HepG2 (cell line): ENCODE data around the gene ABHD17A. TPM values are rescaled to one million over a fixed set of nuclear protein-coding genes. Genes with fewer than 3 reads are reported as not detected.

Experiments
- ASH2L ChIP-seq: fragments of 300-600, 200-600 bp; sonication (generic); IDR thresholded peaks from 2 replicates; pipeline ENCODE4 v1.7.0; 2017; ENCODE audit warnings: low read depth, mild to moderate bottlenecking, moderate library complexity, mixed read lengths, low read length; ENCODE audit not compliant: insufficient read length
- CREM ChIP-seq, 2 experiments: sonication (generic) in 1 of 2; formaldehyde crosslinking in 1 of 2; IDR thresholded peaks; 2 replicates each; pipeline versions ENCODE4 v1.4.0 to v1.6.1; 2016 to 2020; ENCODE audit warnings: antibody characterized with exemption in 1 of 2, mild to moderate bottlenecking in 1 of 2, missing genetic modification reagents in 1 of 2
- DPF2 ChIP-seq: sonication (generic); formaldehyde crosslinking; IDR thresholded peaks from 2 replicates; pipeline ENCODE4 v1.4.0; 2020; ENCODE audit warnings: mild to moderate bottlenecking, low read depth, missing genetic modification reagents, borderline replicate concordance
- ERF ChIP-seq: IDR thresholded peaks from 2 replicates; pipeline ENCODE4 v1.6.1; 2018; ENCODE audit warnings: missing biosample characterization, missing genetic modification reagents
- EZH2 ChIP-seq: conservative IDR thresholded peaks from 2 replicates; pipeline ENCODE4 v1.6.1; 2012; ENCODE audit warnings: mild to moderate bottlenecking, low read depth, low read length, moderate library complexity
- FOXA3 ChIP-seq: IDR thresholded peaks from 2 replicates; pipeline ENCODE4 v1.6.1; 2016; ENCODE audit warnings: missing genetic modification reagents, missing compliant biosample characterization
- GLI4 ChIP-seq: sonication (generic); formaldehyde crosslinking; IDR thresholded peaks from 2 replicates; pipeline ENCODE4 v1.5.1; 2020; ENCODE audit warnings: missing genetic modification reagents, mild to moderate bottlenecking, moderate library complexity, borderline replicate concordance
- KLF6 ChIP-seq: IDR thresholded peaks from 2 replicates; pipeline ENCODE4 v1.8.0; 2016; ENCODE audit warnings: missing biosample characterization, missing genetic modification reagents
- MIER3 ChIP-seq: IDR thresholded peaks from 2 replicates; pipeline ENCODE4 v1.6.1; 2016; ENCODE audit warnings: missing compliant biosample characterization, borderline replicate concordance
- MXD4 ChIP-seq: IDR thresholded peaks from 2 replicates; pipeline ENCODE4 v1.6.1; 2016; ENCODE audit warnings: mild to moderate bottlenecking, missing biosample characterization, missing genetic modification reagents
- MYC ChIP-seq: sonication (generic); formaldehyde crosslinking; IDR thresholded peaks from 2 replicates; pipeline ENCODE4 v1.9.0; 2021; ENCODE audit warnings: missing genetic modification reagents, borderline replicate concordance
- NCOR1 ChIP-seq: fragments of 200-600 bp; sonication (generic); IDR thresholded peaks from 2 replicates; pipeline ENCODE4 v1.7.0; 2017; ENCODE audit warnings: antibody characterized with exemption, low read length, borderline replicate concordance
- POLR2AphosphoS5 ChIP-seq: IDR thresholded peaks from 2 replicates; pipeline ENCODE4 v1.6.1; 2012; ENCODE audit warnings: low read depth, low read length
- RELA ChIP-seq: sonication (generic); formaldehyde crosslinking; IDR thresholded peaks from 2 replicates; pipeline ENCODE4 v1.4.0; 2020; ENCODE audit warnings: missing genetic modification reagents
- TRIM24 ChIP-seq: sonication (generic); formaldehyde crosslinking; IDR thresholded peaks from 2 replicates; pipeline ENCODE4 v1.8.0; 2022; ENCODE audit warnings: mild to moderate bottlenecking, missing genetic modification reagents
- YEATS2 ChIP-seq: sonication (generic); formaldehyde crosslinking; IDR thresholded peaks from 2 replicates; pipeline ENCODE4 v1.4.0; 2020; ENCODE audit warnings: missing genetic modification reagents, borderline replicate concordance
- ZNF317 ChIP-seq: sonication (generic); formaldehyde crosslinking; IDR thresholded peaks from 2 replicates; pipeline ENCODE4 v1.5.0; 2020; ENCODE audit warnings: mild to moderate bottlenecking, missing genetic modification reagents
- ZNF383 ChIP-seq: sonication (generic); formaldehyde crosslinking; IDR thresholded peaks from 2 replicates; pipeline ENCODE4 v1.4.0; 2020; ENCODE audit warnings: missing genetic modification reagents, mild to moderate bottlenecking, borderline replicate concordance
- ZNF614 ChIP-seq: IDR thresholded peaks from 2 replicates; pipeline ENCODE4 v1.6.1; 2018; ENCODE audit warnings: missing biosample characterization, missing genetic modification reagents, inconsistent platforms, borderline replicate concordance
- ZNF839 ChIP-seq: sonication (generic); formaldehyde crosslinking; IDR thresholded peaks from 2 replicates; pipeline ENCODE4 v1.4.0; 2020; ENCODE audit warnings: missing genetic modification reagents, mild to moderate bottlenecking, borderline replicate concordance
- ZNF883 ChIP-seq: sonication (generic); formaldehyde crosslinking; IDR thresholded peaks from 2 replicates; pipeline ENCODE4 v1.5.1; 2020; ENCODE audit warnings: mild to moderate bottlenecking, missing genetic modification reagents; ENCODE audit errors: not compliant biosample characterization
- ZSCAN12 ChIP-seq: sonication (generic); formaldehyde crosslinking; IDR thresholded peaks from 2 replicates; pipeline ENCODE4 v1.9.0; 2021; ENCODE audit warnings: mild to moderate bottlenecking, missing genetic modification reagents
- polyA plus RNA-seq, 8 experiments: library from polyadenylated mRNA; depleted of rRNA in 3 of 8; stranded (reverse) in 7 of 8; unstranded in 1 of 8; fragments of >200 nt; fragmentation: Illumina TruSeq in 4 of 8; extraction: Trizol in 4 of 8; gene quantifications; 2 replicates each; pipeline versions ENCODE4 v1.2.1 to v1.2.3, GENCODE V29; 2011 to 2016; ENCODE audit warnings: low read depth in 4 of 8, missing spikeins in 1 of 8, mixed read lengths in 1 of 8; ENCODE audit not compliant: insufficient read depth in 1 of 8
- total RNA-seq, 5 experiments: library from RNA; depleted of rRNA; stranded (reverse); fragments of >200 nt; fragmentation: Illumina TruSeq; extraction: Trizol; gene quantifications; 2 replicates each; pipeline ENCODE4 v1.2.3, GENCODE V29; 2016; ENCODE audit warnings: low read depth in 1 of 5
- TF ChIP-seq, protein P1 (sequence below): sonication (generic); formaldehyde crosslinking; IDR thresholded peaks from 2 replicates; pipeline ENCODE4 v1.4.0; 2020; ENCODE audit warnings: mild to moderate bottlenecking, missing genetic modification reagents, borderline replicate concordance
- TF ChIP-seq, protein P2 (sequence below): sonication (generic); formaldehyde crosslinking; IDR thresholded peaks from 2 replicates; pipeline ENCODE4 v1.5.0; 2020; ENCODE audit warnings: missing genetic modification reagents
- TF ChIP-seq, protein P3 (sequence below): sonication (generic); formaldehyde crosslinking; IDR thresholded peaks from 2 replicates; pipeline ENCODE4 v1.4.0; 2020; ENCODE audit warnings: missing genetic modification reagents, borderline replicate concordance

The ABHD17A gene
- total and polyA plus RNA-seq, 2 of the 13 experiments (the other 11 are each of a cell fraction or from before 2014, with no cell fraction given), result 27.7 to 40.8 TPM

DNA sequence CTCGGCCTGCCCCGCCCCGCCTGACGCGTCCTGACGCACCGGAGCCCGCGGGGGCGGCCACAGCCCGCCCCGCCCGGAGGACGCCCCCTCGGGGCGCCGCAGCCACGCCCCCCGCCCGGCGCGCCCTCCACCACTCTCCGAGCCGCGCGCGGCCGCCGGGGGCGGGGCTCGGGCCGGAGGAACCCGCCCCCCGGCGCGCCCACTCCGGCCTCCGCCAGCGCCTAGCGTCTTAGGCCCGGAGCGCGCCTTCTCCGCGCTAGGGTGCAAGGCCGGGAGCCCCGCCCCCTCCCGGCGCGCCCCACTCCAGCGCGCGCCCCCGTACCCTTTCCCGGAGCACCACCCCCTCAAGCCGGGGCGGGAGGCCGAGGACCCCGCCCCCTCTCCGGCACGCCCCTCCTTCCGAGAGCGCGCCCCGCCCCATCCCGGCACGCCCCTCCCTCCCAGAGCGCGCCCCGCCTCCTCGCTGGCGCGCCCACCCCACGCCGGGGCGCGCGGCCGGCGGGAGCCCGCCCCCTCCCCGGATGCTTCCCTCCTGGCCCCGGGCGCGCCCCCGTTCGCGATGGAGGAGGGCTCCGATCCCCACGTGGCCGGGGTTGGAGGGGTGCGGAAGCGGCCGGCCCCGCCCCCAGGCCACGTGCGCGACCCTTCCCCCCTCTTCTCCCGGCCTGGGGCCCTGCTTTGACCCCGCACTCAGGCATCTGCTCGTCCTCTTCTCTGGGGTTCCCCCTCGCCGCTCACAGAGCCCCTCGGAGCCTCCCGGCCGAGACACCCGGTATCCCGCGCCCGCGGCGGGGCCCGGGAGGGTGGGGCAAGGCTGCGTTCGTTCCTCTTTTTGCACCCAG, 21.4 kb downstream of the ABHD17A start (continued):
- no peak for TF ChIP-seq ZNF383
- no peak for TF ChIP-seq TRIM24 (CRISPR knock-in tag)
- no peak for TF ChIP-seq ZNF839 (CRISPR knock-in tag)
- no peak for TF ChIP-seq DPF2 (CRISPR knock-in tag)
- TF ChIP-seq, protein P1, sequence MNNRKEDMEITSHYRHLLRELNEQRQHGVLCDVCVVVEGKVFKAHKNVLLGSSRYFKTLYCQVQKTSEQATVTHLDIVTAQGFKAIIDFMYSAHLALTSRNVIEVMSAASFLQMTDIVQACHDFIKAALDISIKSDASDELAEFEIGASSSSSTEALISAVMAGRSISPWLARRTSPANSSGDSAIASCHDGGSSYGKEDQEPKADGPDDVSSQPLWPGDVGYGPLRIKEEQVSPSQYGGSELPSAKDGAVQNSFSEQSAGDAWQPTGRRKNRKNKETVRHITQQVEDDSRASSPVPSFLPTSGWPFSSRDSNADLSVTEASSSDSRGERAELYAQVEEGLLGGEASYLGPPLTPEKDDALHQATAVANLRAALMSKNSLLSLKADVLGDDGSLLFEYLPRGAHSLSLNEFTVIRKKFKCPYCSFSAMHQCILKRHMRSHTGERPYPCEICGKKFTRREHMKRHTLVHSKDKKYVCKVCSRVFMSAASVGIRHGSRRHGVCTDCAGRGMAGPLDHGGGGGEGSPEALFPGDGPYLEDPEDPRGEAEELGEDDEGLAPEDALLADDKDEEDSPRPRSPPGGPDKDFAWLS (CRISPR knock-in tag), result no peak
- TF ChIP-seq ERF (CRISPR knock-in tag), result no peak
- no peak; the same call in 1 of the 2 replicates for TF ChIP-seq MIER3
- no peak for TF ChIP-seq CREM (IDR thresholded peaks at IDR 0.05)
- no peak for TF ChIP-seq CREM (CRISPR knock-in tag; IDR thresholded peaks at IDR 0.05)
- TF ChIP-seq, protein P2, sequence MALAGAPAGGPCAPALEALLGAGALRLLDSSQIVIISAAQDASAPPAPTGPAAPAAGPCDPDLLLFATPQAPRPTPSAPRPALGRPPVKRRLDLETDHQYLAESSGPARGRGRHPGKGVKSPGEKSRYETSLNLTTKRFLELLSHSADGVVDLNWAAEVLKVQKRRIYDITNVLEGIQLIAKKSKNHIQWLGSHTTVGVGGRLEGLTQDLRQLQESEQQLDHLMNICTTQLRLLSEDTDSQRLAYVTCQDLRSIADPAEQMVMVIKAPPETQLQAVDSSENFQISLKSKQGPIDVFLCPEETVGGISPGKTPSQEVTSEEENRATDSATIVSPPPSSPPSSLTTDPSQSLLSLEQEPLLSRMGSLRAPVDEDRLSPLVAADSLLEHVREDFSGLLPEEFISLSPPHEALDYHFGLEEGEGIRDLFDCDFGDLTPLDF (CRISPR knock-in tag), result no peak
- TF ChIP-seq ZNF317, result peak; percentile 71; the same call in 1 of the 2 replicates
- peak; percentile 97 for TF ChIP-seq MXD4 (CRISPR knock-in tag)
- TF ChIP-seq EZH2, result no peak
- TF ChIP-seq MYC, result peak; percentile 99
- peak; percentile 45; the same call in 1 of the 2 replicates for TF ChIP-seq YEATS2 (CRISPR knock-in tag)
- TF ChIP-seq KLF6 (CRISPR knock-in tag), result no peak
- TF ChIP-seq ASH2L, result peak; percentile 18
- no peak for TF ChIP-seq ZNF883 (CRISPR knock-in tag)
- TF ChIP-seq GLI4 (CRISPR knock-in tag), result no peak
- TF ChIP-seq POLR2AphosphoS5, result peak; percentile 44; the same call in 1 of the 2 replicates
- TF ChIP-seq, protein P3, sequence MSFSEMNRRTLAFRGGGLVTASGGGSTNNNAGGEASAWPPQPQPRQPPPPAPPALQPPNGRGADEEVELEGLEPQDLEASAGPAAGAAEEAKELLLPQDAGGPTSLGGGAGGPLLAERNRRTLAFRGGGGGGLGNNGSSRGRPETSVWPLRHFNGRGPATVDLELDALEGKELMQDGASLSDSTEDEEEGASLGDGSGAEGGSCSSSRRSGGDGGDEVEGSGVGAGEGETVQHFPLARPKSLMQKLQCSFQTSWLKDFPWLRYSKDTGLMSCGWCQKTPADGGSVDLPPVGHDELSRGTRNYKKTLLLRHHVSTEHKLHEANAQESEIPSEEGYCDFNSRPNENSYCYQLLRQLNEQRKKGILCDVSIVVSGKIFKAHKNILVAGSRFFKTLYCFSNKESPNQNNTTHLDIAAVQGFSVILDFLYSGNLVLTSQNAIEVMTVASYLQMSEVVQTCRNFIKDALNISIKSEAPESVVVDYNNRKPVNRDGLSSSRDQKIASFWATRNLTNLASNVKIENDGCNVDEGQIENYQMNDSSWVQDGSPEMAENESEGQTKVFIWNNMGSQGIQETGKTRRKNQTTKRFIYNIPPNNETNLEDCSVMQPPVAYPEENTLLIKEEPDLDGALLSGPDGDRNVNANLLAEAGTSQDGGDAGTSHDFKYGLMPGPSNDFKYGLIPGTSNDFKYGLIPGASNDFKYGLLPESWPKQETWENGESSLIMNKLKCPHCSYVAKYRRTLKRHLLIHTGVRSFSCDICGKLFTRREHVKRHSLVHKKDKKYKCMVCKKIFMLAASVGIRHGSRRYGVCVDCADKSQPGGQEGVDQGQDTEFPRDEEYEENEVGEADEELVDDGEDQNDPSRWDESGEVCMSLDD (CRISPR knock-in tag), result peak; percentile 86
- no peak for TF ChIP-seq ZNF614 (CRISPR knock-in tag)
- TF ChIP-seq NCOR1, result peak; percentile 43; the same call in 1 of the 2 replicates
- no peak for TF ChIP-seq FOXA3 (CRISPR knock-in tag)
- TF ChIP-seq ZSCAN12 (CRISPR knock-in tag), result no peak; the same call in 1 of the 2 replicates
- TF ChIP-seq RELA, result no peak
